GM19372 (cell line): ENCODE results near the gene GLP1R.

Experiments used
- ATAC-seq: cut with Tn5 transposase; IDR thresholded peaks from one replicate; pipeline ENCODE4 v1.9.1; 2021; ENCODE audit warnings: mild to moderate bottlenecking, low read depth, moderate library complexity; ENCODE audit not compliant: unreplicated experiment

The GLP1R gene

DNA sequence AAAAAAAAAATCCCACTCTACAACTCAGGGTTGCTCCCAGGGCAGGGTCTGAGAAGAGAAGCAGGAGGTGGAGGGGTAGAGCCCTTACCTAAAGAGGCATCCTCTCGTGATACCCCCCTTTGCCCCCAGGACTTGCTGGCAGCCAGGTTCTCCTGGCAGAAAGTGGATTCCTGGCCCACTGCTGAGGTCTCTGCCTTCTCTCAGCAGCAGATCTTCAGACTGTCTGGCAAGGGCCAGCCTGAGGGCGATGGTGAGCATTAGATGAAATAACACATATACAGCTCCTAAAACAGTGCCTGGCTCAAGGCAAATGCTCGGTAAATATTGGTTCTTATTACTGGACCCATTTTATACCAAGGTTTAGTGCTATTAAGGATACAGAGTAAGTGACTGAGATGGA lies 4.8 kb upstream of the GLP1R start:
- ATAC-seq: no peak

DNA sequence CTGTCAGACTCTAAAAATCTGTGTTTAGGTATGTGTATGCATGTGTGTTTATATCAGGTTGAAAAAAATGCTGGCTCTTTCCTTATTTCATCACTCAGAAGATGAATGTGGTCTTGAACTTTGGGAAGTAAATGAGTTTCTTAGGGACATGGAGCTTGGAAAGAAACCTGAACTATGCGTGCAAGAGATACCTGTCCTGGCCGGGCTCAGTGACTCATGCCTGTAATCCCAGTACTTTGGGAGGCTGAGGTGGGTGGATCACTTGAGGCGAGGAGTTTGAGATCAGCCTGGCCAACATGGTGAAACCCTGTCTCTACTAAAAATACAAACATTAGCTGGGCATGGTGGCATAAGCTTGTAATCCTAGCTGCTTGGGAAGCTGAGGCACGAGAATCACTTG lies 4.4 kb upstream of the GLP1R start:
- ATAC-seq: no peak

DNA sequence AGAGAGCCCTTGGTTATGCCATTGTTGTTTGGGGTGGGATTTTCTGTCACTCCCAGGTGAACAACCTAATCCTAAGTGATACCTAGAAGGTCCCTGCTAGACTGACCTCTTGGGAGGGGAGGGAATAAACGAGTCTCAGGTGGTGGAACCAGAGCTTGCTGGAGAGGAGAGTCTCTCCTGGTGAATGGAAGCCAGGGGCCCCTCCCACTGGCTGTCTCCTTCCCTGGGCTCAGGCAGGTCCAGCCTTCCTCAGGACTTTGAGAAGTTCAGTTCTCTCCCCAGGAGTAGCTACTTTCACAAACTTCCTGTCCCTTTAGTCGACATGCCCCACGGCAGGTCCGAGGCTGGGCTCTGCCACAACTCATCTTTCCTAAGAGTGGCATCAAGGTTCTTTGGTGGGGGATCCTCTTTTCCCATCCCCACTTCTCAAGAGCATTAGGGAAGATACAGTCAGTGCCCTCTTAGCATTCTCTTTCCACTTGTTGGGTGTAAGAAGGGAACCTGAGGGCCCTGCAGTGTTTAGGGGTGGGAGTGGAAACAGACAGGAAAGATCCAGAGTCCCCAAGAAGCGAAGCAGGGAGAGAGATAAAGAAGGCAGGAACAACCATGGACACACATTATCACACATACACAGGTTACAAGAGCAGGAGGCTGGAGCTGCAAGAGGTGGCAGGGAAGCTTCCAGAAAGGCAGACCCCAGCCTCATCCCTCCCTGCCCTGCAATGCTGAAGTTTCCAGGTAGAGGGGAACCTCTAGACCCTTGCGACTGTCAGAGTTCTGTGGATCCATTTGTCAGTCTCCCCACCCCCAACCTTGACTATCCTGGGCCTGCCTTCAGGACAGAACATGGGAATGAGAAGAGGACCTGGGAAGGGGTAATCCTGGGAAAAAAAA lies 900 bp upstream of the GLP1R start:
- ATAC-seq: no peak

DNA sequence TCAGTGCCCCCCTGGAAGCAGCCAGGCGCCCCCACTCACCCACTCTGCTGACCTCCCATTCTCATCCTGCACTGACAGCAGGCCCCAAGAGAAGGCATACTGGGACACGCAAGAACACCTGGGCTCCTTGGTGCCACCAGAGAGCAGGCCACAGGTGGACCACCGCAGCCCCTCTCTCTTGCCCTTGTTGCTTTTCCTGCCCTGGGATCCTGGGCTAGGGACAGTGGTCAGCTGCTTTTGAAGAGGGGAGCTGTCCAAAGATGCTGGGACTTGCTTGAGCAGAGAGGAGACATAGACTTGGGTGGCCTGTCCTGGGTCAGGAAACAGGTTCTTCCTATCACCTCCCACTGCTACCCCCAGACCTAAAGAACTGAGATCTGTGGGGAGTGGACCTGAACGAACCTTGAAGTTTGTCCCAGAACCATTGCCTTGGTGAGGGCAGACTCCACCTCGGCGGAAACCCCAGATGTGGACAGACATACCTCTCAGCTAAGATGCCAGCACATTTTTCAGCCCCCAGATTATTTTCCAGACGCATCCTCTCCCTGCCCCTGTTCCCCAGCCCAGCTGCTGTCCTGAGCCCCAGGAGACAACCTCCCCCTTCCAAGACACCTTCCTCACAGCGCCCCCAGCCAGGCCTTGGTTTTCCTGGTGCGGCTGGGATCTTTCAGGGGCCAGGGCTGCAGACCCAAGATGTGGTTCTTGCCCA lies 1.1 kb downstream of the GLP1R start:
- no peak for ATAC-seq

DNA sequence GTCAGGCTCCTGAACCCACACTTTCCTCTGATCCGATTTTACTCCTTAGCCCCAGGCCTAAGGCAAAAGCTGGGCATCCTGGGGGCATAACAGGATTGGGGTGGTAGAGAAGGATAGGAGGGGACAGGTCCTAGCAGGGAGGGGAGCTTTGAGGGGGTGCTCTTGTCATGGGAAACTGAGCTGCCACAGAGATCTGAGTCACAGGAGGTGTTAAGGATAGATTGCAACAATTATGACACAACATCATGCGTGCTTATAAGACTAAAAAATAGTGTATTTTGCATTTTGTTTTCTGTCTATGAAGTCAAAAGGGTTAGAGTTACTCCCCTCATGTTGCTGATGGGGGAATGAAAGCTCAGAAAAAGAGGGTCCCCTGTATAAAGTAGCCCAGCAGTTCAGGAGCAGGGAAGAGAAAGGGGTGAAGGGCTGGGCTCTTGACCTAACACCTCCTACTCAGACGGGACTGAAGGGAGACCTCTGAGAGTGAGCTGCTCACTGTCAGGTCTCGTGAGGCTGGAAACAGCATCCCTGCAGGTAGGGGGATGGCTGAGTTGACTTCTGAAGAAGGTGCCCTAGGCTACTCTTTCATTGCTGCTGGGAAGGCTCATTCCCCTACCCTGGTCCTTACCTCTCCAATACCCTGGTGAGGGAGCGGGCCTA lies 2.0 kb downstream of the GLP1R start:
- ATAC-seq: no peak

DNA sequence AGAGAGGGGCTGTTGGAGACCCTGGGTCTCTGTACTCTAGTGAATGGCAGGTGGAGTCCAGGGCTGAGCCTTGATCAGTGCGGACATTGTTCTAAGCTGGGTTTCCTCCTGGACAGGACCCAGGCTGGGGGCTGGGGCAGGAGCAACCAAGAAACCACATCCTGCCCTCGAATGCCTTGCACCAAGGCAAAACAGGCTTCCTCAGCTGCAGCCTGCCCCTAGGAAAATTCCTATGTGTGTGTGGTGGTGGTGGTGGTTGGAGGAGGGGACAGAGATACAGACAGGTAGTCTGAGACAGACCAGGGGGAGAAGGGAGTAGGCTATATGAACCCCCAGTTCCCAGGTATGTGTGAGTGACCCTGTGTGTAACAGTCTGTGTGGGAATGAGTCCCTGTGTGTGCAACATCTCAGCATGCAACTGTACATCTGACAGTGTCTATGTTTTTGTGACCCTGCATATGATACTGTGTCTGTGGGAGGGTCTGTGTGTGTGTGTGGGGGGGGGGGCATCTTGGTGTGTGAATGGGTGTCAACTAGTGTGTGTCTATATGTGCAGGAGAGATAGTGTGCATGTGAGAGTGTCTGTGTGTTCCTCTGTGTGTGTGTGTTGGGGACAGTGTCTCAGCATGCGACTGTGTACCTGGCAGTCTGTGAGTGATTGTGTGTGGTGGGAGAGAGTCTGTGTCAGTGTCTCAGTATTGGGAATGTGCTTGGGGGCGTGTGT lies 3.0 kb downstream of the GLP1R start:
- ATAC-seq: no peak

DNA sequence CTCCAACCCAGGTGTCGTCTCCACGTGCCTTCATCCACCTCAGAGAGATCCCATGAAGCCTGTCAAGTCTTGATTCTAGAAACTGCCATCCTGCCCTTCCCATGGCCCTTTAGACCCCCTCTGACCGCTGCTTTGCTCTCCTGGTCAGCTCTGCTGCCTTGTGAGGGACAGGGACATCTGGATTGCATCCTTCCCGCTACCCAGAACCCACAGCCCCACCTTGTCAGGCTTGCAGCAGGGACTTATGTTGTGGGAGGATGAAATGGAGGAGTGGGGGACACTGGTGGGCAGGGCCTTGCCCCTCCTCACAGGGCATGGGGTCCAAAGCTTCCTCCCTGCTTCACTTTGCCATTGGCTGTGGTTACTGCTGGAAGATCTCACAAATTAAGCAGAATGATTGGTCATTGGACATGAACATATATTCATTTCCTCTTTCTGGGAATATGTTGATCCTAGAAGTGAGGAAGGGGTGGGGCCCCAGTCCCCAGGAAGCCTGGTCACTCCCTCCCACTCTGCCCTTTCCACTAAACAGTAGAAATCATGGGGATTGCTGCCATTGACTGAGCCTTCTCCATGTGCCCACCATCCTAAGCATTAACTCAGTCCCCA lies 4.5 kb downstream of the GLP1R start:
- ATAC-seq: no peak

DNA sequence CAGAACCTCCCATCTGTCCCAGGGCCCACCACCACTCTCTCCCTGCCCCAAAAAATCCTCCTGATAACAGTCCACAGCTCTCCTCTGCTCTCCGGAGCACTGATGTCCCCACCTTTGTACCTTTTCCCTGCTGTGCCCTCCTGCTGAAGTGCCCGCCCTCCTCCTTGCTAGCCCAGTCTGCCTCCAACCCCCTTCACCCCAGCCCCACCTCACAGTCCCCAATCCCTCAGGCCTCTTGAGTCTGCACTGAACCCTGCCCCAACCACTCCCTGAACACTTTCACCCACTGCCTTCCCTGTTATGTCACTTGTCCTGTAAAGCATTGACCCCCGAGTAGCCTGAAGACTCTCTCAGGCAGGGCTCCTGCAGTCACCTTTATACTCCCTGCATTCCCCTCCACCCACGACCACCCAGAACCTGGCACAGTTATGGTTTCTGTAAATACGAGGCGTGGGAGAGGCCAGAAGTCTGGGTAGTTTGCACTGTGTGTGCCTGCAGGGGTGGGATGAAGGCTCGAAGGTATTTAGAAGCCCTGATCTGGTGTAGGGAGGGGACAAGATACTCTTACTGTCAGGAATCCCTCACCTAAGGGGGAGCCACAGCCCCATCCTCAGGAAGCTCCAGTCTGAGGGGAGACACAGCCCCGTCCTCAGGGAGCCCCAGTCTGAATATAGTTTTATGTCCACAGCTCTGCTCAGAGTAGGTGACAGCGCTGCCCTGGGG lies 5.4 kb downstream of the GLP1R start:
- ATAC-seq: no peak

DNA sequence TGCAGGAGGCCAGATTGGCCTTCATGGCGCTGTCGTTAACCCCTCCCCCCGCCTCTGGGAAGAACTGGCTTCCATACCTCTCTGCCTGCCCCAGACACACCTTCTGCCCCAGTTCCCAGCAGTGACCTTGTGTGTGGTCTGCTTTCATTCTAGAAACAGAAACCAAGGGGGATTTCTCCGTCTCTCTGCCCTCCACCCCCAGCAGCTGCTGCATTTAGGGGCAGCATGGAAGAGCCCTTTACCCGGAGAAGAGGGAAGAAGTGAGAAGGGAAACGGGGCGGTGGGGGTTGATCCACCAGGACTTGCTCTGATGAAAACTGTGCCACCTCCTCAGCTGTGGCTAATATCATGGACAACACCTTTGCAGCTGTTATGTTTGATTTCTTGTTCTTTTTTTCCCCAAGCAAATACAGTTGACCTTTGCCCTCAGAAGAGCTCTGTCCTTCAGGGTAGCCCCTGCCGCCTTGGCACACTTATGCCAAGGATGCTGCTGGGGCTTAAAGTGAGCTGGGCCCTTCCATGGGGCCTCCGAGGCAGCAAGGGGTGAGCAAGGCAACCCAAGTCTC lies 6.1 kb downstream of the GLP1R start:
- no peak for ATAC-seq

DNA sequence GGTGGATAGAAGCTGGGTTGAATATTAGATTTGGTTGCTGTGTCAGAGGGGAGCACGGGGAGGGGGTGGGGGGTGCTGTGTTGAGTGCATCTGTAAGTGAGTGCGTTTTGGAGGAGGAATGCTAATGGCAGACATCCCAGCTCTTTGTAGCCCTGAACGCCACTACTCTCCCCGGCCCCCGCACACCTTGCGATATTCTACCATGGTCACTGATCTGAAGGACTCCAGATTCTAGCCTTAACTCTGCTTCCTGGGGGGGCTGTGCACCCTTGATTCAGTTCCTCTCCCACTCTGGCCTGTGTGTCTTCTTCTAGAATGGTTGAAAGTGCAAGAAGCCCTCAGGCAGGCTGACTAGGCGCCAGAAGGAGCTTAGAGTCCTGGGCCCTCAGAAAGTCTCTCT lies 7.1 kb downstream of the GLP1R start:
- ATAC-seq: no peak

DNA sequence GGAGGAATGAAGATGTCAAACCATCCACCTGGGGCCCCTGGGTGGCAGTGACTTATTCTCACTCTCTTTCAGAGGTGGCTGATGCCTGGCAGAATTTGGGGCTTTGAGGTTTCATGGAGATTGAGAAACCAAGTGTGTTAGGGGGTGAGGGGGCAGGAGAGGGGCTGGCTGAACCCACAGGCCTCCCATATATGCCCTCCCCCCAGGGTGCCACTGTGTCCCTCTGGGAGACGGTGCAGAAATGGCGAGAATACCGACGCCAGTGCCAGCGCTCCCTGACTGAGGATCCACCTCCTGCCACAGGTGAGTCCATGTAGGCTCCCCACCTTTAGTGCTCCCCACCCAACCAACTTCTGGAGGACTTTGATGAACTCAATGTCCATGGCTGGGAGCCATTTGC lies 7.6 kb downstream of the GLP1R start:
- no peak for ATAC-seq

DNA sequence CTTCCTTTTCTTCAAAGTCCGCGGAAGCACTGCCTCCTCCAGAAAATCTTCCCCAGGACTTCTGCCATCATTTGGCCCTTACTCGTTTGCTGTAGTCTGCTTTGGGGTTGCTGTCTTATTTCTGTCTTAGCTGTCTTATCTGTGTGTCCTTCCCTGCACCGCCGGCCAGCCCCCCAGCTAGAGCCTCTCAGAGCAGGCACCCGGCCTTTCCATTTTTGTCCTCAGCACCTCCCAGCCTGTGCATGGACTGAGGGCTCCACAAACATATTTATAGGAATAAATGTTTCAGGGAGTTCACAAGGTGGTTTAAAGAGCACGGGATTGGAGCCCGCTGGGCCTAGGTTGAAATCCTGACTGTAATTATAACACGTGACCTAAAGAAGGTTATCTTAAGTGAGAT lies 8.1 kb downstream of the GLP1R start:
- no peak for ATAC-seq

DNA sequence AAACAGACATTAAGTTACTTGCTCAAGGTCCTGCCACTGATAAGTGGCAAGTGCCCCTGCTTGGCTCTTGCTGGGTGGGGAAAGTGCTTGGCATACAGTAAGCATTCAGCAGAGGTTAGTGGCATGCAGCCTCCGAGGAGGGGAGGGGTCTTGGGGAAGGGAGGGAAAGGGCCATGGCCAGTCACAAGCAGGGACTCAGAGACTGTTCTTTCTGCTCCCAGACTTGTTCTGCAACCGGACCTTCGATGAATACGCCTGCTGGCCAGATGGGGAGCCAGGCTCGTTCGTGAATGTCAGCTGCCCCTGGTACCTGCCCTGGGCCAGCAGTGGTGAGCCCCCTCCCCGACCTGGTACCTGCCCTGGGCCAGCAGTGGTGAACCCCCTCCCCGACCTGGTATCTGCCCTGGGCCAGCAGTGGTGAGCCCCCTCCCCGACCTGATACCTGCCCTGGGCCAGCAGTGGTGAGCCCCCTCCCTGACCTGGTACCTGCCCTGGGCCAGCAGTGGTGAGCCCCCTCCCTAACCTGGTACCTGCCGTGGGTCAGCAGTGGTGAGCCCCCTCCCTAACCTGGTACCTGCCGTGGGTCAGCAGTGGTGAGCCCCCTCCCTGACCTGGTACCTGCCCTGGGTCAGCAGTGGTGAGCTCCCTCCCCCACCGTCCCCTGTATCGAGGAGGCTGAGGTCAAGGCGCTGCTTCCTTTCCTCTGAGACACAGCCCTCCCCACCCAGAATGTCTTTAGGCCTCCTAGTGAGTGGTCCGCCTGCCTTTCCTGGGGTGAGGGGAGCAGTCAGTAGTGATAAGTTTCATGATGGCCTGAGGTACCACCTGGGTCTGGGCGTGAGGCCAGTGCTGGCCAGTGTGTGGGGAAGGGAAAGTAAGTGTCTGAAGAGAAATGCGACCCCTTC lies 8.9 kb downstream of the GLP1R start:
- ATAC-seq: no peak

DNA sequence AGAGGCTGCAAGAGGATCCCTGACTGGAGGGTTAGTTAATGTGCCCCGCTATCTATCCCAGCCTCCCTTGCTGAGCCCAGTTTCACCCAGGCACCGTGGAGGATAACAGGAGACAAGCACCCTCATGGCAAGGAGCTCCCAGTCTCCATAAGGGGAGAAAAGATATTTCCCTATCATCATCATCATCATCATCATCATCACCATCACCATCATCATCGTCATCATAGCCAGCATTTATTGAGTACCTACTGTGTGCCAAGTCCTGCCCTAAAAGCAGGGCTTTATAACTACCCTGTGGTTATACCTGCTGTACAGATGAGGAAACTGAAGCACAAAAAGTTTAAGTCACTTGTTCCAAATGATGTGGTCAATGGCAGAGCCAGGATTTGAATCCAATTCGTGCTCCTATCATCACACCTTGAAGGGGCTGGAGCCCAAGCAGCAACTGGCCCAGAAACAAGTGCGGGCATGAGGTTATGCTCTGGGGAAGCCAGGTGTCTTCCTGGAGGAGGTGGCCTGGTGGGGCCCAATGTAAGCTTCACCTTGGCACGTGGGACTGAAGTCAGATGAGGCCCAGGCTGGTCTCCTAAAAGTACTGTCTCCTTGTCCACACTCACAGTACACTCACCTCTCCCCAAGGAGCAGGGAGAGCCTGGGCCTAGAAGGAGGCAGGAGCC lies 10.0 kb downstream of the GLP1R start:
- no peak for ATAC-seq

DNA sequence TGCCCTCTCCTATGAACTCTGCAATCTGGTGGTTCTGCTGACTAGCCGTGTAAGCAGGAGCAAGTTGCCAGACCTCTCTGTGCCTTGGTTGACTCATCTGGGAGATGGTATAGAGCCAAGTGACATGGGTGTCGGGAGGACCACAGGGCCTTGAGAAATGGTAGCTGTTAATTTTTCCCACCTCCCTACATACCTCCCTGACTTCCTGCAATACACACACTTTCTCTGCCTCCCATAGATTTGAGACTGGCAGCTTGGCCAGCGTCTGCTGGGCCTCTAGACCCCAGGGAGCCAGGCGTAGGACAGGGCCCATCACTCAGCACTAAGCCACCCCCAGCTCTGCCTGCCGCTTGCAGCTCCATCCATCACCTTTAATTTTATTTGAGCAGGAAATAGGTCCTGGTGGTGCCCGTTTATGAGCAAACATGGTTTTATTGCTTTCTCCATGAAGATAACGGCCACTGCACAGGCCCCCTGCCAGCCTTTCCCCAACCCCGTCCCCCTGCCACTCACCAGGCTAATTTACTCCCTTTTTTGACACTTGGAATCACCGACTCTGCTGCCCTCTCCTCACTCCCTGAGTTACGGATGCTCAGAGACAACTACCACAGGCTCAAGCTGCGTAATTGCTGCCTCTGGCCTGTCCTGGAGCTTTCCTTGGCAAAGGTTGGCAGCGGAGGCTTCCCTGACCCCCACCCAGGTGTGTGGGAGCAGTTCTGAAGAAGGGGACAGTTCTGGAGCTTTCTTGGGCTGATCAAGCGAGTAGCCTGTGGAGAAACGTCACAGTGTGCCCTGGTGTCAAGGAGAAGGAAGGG lies 11.1 kb downstream of the GLP1R start:
- no peak for ATAC-seq

DNA sequence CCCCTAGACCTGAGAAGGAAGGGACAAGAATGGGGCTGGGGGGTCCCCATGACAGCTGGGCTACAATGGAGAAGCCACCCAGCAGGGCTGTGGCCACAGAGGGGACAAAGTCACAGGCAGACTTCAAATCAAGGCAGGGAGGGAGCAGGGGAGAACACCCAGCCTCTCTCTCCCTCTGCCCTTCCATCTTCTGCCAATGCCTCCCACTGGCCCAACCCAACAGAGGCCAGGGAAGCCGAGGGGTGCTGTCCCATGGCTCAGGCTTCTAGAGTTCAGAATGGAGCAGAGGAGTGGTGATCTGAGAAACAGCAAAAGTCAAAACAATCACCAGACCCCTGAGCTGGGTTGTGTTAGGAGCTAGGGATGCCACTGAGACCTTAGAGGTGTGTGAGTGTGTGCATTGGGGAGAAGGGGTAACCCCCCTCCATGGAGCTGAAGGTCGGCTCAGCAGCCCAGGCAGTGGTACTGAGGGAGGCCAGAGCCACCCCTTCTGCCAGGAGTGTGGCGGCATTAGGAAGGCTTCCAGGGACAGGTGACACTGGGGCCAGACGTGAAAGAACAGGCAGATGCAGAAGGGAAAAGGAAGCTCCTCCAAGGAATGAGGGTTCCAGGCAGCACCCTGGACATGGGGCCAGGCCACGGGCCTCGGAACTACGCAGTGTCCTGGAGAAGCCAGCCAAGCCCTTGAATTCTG lies 12.0 kb downstream of the GLP1R start:
- no peak for ATAC-seq
